Measurements from ENCODE around the gene FHAD1. TPM values are rescaled to one million over a fixed set of nuclear protein-coding genes. Genes with fewer than 3 reads are reported as not detected.

The FHAD1 gene
- total and polyA plus RNA-seq, 4 donors = under 0.01 to 0.13 (median 0.05) TPM; not detected in 1

DNA sequence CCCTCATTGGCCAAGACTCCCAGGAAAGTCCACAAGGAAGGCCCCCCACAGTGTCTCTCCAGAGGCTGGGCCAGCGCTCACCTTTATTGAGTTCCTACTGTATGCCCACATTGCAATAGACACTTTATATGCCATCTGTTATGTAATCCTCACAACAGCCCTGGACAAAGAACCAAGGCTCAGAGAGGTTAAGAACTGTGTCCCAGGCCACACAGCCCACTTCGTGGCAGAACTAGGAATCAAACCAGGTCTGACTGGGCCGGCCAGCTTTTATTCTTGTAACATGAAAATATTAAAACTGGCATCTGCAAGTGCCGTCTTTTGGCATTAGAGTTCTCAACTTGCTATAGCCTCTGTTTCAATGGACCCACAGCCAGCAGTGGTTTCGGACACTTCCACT lies 195.7 kb downstream of the FHAD1 start:
- H3K36me3 ChIP-seq (ENCODE audit: control insufficient read depth in 4 of 4, insufficient read depth in 3 of 4, low read depth in 1 of 4, low read length in 3 of 4) = no peaks in the 10 kb centered on the region
- H3K27me3 ChIP-seq (ENCODE audit: control insufficient read depth in 4 of 4, insufficient read depth in 4 of 4, low read length in 3 of 4) = no peaks in the 10 kb centered on the region
- no peaks in the 10 kb centered on the region for H3K4me1 ChIP-seq (ENCODE audit: control insufficient read depth in 4 of 4, insufficient read depth in 4 of 4, low read length in 3 of 4)
- DNase-seq (ENCODE audit: low spot score) = no peak
- TF ChIP-seq EGR1 (IDR thresholded peaks at IDR 0.05; ENCODE audit: low read depth in 2 of 2) (no peak), ATF3 (IDR thresholded peaks at IDR 0.05) (no peak), HNF4G (IDR thresholded peaks at IDR 0.05) (no peak), TAF1 (conservative IDR thresholded peaks at IDR 0.05) (no peak), YY1 (IDR thresholded peaks at IDR 0.05) (no peak), JUND (IDR thresholded peaks at IDR 0.05) (no peak)
- TF ChIP-seq, protein P1, sequence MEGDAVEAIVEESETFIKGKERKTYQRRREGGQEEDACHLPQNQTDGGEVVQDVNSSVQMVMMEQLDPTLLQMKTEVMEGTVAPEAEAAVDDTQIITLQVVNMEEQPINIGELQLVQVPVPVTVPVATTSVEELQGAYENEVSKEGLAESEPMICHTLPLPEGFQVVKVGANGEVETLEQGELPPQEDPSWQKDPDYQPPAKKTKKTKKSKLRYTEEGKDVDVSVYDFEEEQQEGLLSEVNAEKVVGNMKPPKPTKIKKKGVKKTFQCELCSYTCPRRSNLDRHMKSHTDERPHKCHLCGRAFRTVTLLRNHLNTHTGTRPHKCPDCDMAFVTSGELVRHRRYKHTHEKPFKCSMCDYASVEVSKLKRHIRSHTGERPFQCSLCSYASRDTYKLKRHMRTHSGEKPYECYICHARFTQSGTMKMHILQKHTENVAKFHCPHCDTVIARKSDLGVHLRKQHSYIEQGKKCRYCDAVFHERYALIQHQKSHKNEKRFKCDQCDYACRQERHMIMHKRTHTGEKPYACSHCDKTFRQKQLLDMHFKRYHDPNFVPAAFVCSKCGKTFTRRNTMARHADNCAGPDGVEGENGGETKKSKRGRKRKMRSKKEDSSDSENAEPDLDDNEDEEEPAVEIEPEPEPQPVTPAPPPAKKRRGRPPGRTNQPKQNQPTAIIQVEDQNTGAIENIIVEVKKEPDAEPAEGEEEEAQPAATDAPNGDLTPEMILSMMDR (IDR thresholded peaks at IDR 0.05; ENCODE audit: low read depth, low read length, missing input control) = no peak
- TF ChIP-seq, protein P2, sequence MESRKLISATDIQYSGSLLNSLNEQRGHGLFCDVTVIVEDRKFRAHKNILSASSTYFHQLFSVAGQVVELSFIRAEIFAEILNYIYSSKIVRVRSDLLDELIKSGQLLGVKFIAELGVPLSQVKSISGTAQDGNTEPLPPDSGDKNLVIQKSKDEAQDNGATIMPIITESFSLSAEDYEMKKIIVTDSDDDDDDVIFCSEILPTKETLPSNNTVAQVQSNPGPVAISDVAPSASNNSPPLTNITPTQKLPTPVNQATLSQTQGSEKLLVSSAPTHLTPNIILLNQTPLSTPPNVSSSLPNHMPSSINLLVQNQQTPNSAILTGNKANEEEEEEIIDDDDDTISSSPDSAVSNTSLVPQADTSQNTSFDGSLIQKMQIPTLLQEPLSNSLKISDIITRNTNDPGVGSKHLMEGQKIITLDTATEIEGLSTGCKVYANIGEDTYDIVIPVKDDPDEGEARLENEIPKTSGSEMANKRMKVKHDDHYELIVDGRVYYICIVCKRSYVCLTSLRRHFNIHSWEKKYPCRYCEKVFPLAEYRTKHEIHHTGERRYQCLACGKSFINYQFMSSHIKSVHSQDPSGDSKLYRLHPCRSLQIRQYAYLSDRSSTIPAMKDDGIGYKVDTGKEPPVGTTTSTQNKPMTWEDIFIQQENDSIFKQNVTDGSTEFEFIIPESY (IDR thresholded peaks at IDR 0.05) = no peak
- H3K9ac ChIP-seq (ENCODE audit: low read depth in 1 of 2, low read length in 2 of 2) = no peak overlapping the region
- WGBS = 92% methylated on average over 5 of the region's 5 CpGs
- no peak overlapping the region for H3K4me3 ChIP-seq (ENCODE audit: low read depth in 1 of 3, low read length in 3 of 3)
- no peaks in the 10 kb centered on the region for H3K9me3 ChIP-seq (ENCODE audit: control insufficient read depth in 4 of 4, low read length in 3 of 4)
- no peak overlapping the region for H3K27ac ChIP-seq (ENCODE audit: low read depth in 1 of 2, low read length in 2 of 2)

GRCh38 chr1:15443281-15443680 lies 196.3 kb downstream of the FHAD1 start:
- TF ChIP-seq RAD21 (IDR thresholded peaks at IDR 0.05) (no peak), HNF4A (conservative IDR thresholded peaks at IDR 0.05) (no peak), FOXA1 (IDR thresholded peaks at IDR 0.05) (no peak), EGR1 (IDR thresholded peaks at IDR 0.05; ENCODE audit: low read depth in 2 of 2) (no peak), YY1 (IDR thresholded peaks at IDR 0.05) (no peak), FOXA2 (IDR thresholded peaks at IDR 0.05) (no peak), RXRA (IDR thresholded peaks at IDR 0.05) (no peak), HNF4G (IDR thresholded peaks at IDR 0.05) (no peak)
- Histone ChIP-seq H3K36me3 (ENCODE audit: control insufficient read depth in 4 of 4, insufficient read depth in 3 of 4, low read depth in 1 of 4, low read length in 3 of 4) (no peaks in the 10 kb centered on the region), H3K27me3 (ENCODE audit: control insufficient read depth in 4 of 4, insufficient read depth in 4 of 4, low read length in 3 of 4) (no peaks in the 10 kb centered on the region)

GRCh38 chr1:15444468-15445389 lies 197.7 kb downstream of the FHAD1 start:
- 83% methylated on average over 17 of the region's 17 CpGs for WGBS
- DNase-seq (ENCODE audit: low spot score) = no peak
- no peaks in the 10 kb centered on the region for H3K27me3 ChIP-seq (ENCODE audit: control insufficient read depth in 4 of 4, insufficient read depth in 4 of 4, low read length in 3 of 4)
- H3K9ac ChIP-seq (ENCODE audit: low read depth in 1 of 2, low read length in 2 of 2) = no peak overlapping the region
- H3K4me1 ChIP-seq (ENCODE audit: control insufficient read depth in 4 of 4, insufficient read depth in 4 of 4, low read length in 3 of 4) = no peaks in the 10 kb centered on the region
- no peaks in the 10 kb centered on the region for H3K9me3 ChIP-seq (ENCODE audit: control insufficient read depth in 4 of 4, low read length in 3 of 4)
- no peaks in the 10 kb centered on the region for H3K36me3 ChIP-seq (ENCODE audit: control insufficient read depth in 4 of 4, insufficient read depth in 3 of 4, low read depth in 1 of 4, low read length in 3 of 4)
- no peak overlapping the region for H3K27ac ChIP-seq (ENCODE audit: low read depth in 1 of 2, low read length in 2 of 2)
- no peak overlapping the region for H3K4me3 ChIP-seq (ENCODE audit: low read depth in 1 of 3, low read length in 3 of 3)
- TF ChIP-seq, protein P1 (IDR thresholded peaks at IDR 0.05; ENCODE audit: low read depth, low read length, missing input control) = no peak
- TF ChIP-seq MAX (IDR thresholded peaks at IDR 0.05) (no peak), FOXA2 (IDR thresholded peaks at IDR 0.05) (no peak), GABPA (IDR thresholded peaks at IDR 0.05 in 1 of 2, conservative IDR thresholded peaks at IDR 0.05 in 1 of 2) (no peak), NR2F2 (IDR thresholded peaks at IDR 0.05) (no peak), HNF4G (IDR thresholded peaks at IDR 0.05) (no peak), HNF4A (conservative IDR thresholded peaks at IDR 0.05) (no peak), JUND (IDR thresholded peaks at IDR 0.05) (no peak), EGR1 (IDR thresholded peaks at IDR 0.05; ENCODE audit: low read depth in 2 of 2) (no peak), SP1 (IDR thresholded peaks at IDR 0.05) (no peak), ATF3 (IDR thresholded peaks at IDR 0.05) (no peak), FOXA1 (IDR thresholded peaks at IDR 0.05) (no peak), RXRA (IDR thresholded peaks at IDR 0.05) (no peak), YY1 (IDR thresholded peaks at IDR 0.05) (no peak), TAF1 (conservative IDR thresholded peaks at IDR 0.05) (no peak)

More at GRCh38 chr1:15443281-15443680, 196.3 kb downstream of the FHAD1 start:
- Histone ChIP-seq H3K4me3 (ENCODE audit: low read depth in 1 of 3, low read length in 3 of 3) (no peak overlapping the region), H3K9ac (ENCODE audit: low read depth in 1 of 2, low read length in 2 of 2) (no peak overlapping the region), H3K4me1 (ENCODE audit: control insufficient read depth in 4 of 4, insufficient read depth in 4 of 4, low read length in 3 of 4) (no peaks in the 10 kb centered on the region), H3K27ac (ENCODE audit: low read depth in 1 of 2, low read length in 2 of 2) (no peak overlapping the region), H3K9me3 (ENCODE audit: control insufficient read depth in 4 of 4, low read length in 3 of 4) (no peaks in the 10 kb centered on the region)
- 75% methylated on average over 5 of the region's 5 CpGs for WGBS
- no peak for DNase-seq (ENCODE audit: low spot score)

Data from liver (tissue), 9 donors.